ENCODE data around the gene AUNIP. TPM values are rescaled to one million over a fixed set of nuclear protein-coding genes. Genes with fewer than 3 reads are reported as not detected.

The AUNIP gene
- total RNA-seq, 1 experiment from 2014 or later = 16.8 TPM

GRCh38 chr1:25796811-25797458, 62.3 kb downstream of the AUNIP start:
- Mint-ChIP-seq H3K4me3 (ENCODE audit: unreplicated experiment) (no peak overlapping the region), H3K36me3 (ENCODE audit: insufficient read depth, unreplicated experiment) (peaks cover 21% of the 10 kb centered on the region), H3K27me3 (ENCODE audit: insufficient read depth, unreplicated experiment) (no peaks in the 10 kb centered on the region), H3K9me3 (ENCODE audit: unreplicated experiment) (no peaks in the 10 kb centered on the region), H3K4me1 (ENCODE audit: low read depth, unreplicated experiment) (peaks cover 27% of the 10 kb centered on the region), H3K27ac (ENCODE audit: unreplicated experiment) (peak overlapping the region; percentile 0)
- TF ChIP-seq CTCF (IDR thresholded peaks at IDR 0.05; ENCODE audit: insufficient read depth in 1 of 2, low read depth in 1 of 2, low read length in 1 of 2, severe bottlenecking in 1 of 2, unreplicated experiment in 1 of 2) = peak; percentile 64 to 78
- peak; percentile 79 to 83 for DNase-seq
- ChIA-PET POLR2A (no interaction called here), CTCF (no interaction called here)
- Histone ChIP-seq H3K36me3 (ENCODE audit: control insufficient read depth, insufficient read depth, low read length) (no peaks in the 10 kb centered on the region), H3K4me1 (peaks cover 34% of the 10 kb centered on the region), H3K4me3 (ENCODE audit: low read depth, low read length) (no peak overlapping the region), H3K9me3 (no peaks in the 10 kb centered on the region), H3K27me3 (replicated peaks; ENCODE audit: control insufficient read depth, insufficient read depth, low read length) (no peaks in the 10 kb centered on the region)
- BruUV-seq (replicated peaks) = no TSS peak
- intact Hi-C loops (cut with micrococcal nuclease; ENCODE audit: unreplicated experiment) = loop anchor here (1.0 to 5.0 kb wide), 5 partner anchors 40 to 189 kb away; no protein-coding TSS in a partner anchor

GRCh38 chr1:25795946-25796810, 63.1 kb downstream of the AUNIP start:
- peaks cover 34% of the 10 kb centered on the region for H3K4me1 ChIP-seq
- H3K36me3 Mint-ChIP-seq (ENCODE audit: insufficient read depth, unreplicated experiment) = peaks cover 21% of the 10 kb centered on the region
- H3K4me3 Mint-ChIP-seq (ENCODE audit: unreplicated experiment) = peak overlapping the region; percentile 23
- peaks cover 27% of the 10 kb centered on the region for H3K4me1 Mint-ChIP-seq (ENCODE audit: low read depth, unreplicated experiment)
- no peak for DNase-seq
- no TSS peak for BruUV-seq (replicated peaks)
- no peak overlapping the region for H3K4me3 ChIP-seq (ENCODE audit: low read depth, low read length)
- H3K27ac Mint-ChIP-seq (ENCODE audit: unreplicated experiment) = peak overlapping the region; percentile 0
- no peaks in the 10 kb centered on the region for H3K9me3 Mint-ChIP-seq (ENCODE audit: unreplicated experiment)
- H3K27me3 ChIP-seq (replicated peaks; ENCODE audit: control insufficient read depth, insufficient read depth, low read length) = no peaks in the 10 kb centered on the region
- POLR2A ChIA-PET = interaction anchor here (1.1 kb wide), 1 partner anchor 22 kb away, joined by 3 read pairs; no protein-coding TSS in a partner anchor
- intact Hi-C loops (cut with micrococcal nuclease; ENCODE audit: unreplicated experiment) = loop anchor here (1.0 to 5.0 kb wide), 6 partner anchors 23 to 188 kb away; no protein-coding TSS in a partner anchor
- H3K9me3 ChIP-seq = no peaks in the 10 kb centered on the region
- CTCF ChIA-PET = interaction anchor here (0.7 to 1.5 kb wide), 3 partner anchors 37 to 346 kb away, joined by 3 to 6 read pairs (median 3); no protein-coding TSS in a partner anchor
- no peaks in the 10 kb centered on the region for H3K27me3 Mint-ChIP-seq (ENCODE audit: insufficient read depth, unreplicated experiment)
- no peaks in the 10 kb centered on the region for H3K36me3 ChIP-seq (ENCODE audit: control insufficient read depth, insufficient read depth, low read length)
- no peak for TF ChIP-seq CTCF (IDR thresholded peaks at IDR 0.05; ENCODE audit: insufficient read depth in 1 of 2, low read depth in 1 of 2, low read length in 1 of 2, severe bottlenecking in 1 of 2, unreplicated experiment in 1 of 2)

GRCh38 chr1:25795211-25795610, 64.0 kb downstream of the AUNIP start:
- intact Hi-C loops (cut with micrococcal nuclease; ENCODE audit: unreplicated experiment) = loop anchor here (1.0 to 5.0 kb wide), 3 partner anchors 22 to 53 kb away; no protein-coding TSS in a partner anchor
- Histone ChIP-seq H3K27me3 (replicated peaks; ENCODE audit: control insufficient read depth, insufficient read depth, low read length) (no peaks in the 10 kb centered on the region), H3K36me3 (ENCODE audit: control insufficient read depth, insufficient read depth, low read length) (no peaks in the 10 kb centered on the region), H3K4me3 (ENCODE audit: low read depth, low read length) (no peak overlapping the region), H3K9me3 (no peaks in the 10 kb centered on the region), H3K4me1 (peaks cover 34% of the 10 kb centered on the region)
- Mint-ChIP-seq H3K27me3 (ENCODE audit: insufficient read depth, unreplicated experiment) (no peaks in the 10 kb centered on the region), H3K4me3 (ENCODE audit: unreplicated experiment) (peak overlapping the region; percentile 3), H3K9me3 (ENCODE audit: unreplicated experiment) (no peaks in the 10 kb centered on the region), H3K36me3 (ENCODE audit: insufficient read depth, unreplicated experiment) (peaks cover 12% of the 10 kb centered on the region), H3K4me1 (ENCODE audit: low read depth, unreplicated experiment) (peaks cover 27% of the 10 kb centered on the region), H3K27ac (ENCODE audit: unreplicated experiment) (peak overlapping the region; percentile 27)
- DNase-seq = peak; percentile 73 to 79
- no peak for TF ChIP-seq CTCF (IDR thresholded peaks at IDR 0.05; ENCODE audit: insufficient read depth in 1 of 2, low read depth in 1 of 2, low read length in 1 of 2, severe bottlenecking in 1 of 2, unreplicated experiment in 1 of 2)
- BruUV-seq (replicated peaks) = no TSS peak
- POLR2A ChIA-PET = interaction anchor here (1.1 kb wide), 1 partner anchor 21 kb away, joined by 3 read pairs; no protein-coding TSS in a partner anchor
- CTCF ChIA-PET = interaction anchor here (1.1 to 1.5 kb wide), 2 partner anchors 36 to 96 kb away, joined by 3 to 6 read pairs; no protein-coding TSS in a partner anchor
